H1 (cell line): ENCODE data around the gene HDAC10. TPM values are rescaled to one million over a fixed set of nuclear protein-coding genes. Genes with fewer than 3 reads are reported as not detected.

Source experiments
- BACH1 ChIP-seq: IDR thresholded peaks from 2 replicates; pipeline ENCODE4 v1.6.1; 2012; ENCODE audit warnings: low read length, improper control_type of control experiment
- CEBPB ChIP-seq: IDR thresholded peaks from 2 replicates; pipeline ENCODE4 v1.6.1; 2012; ENCODE audit warnings: low read depth, low read length
- E2F6 ChIP-seq: IDR thresholded peaks from 2 replicates; pipeline ENCODE4 v1.6.1; 2012; ENCODE audit warnings: inconsistent platforms
- GABPA ChIP-seq: IDR thresholded peaks from 2 replicates; pipeline ENCODE4 v1.6.1; 2011; ENCODE audit warnings: mild to moderate bottlenecking, low read length, moderate library complexity, borderline replicate concordance; ENCODE audit not compliant: insufficient read depth
- HDAC2 ChIP-seq, 2 experiments: fragments of 300-600 bp in 1 of 2; sonication (generic) in 1 of 2; IDR thresholded peaks; 2 replicates each; pipeline ENCODE4 v1.6.1; 2011 to 2012; ENCODE audit warnings: low read depth in 2 of 2, low read length in 2 of 2, mild to moderate bottlenecking in 2 of 2, moderate library complexity in 2 of 2, borderline replicate concordance in 1 of 2, inconsistent platforms in 1 of 2
- HDAC6 ChIP-seq: IDR thresholded peaks from one replicate; pipeline ENCODE4 v1.7.1; 2012; ENCODE audit warnings: low read depth, mild to moderate bottlenecking, inconsistent platforms, low read length, moderate library complexity
- NANOG ChIP-seq: IDR thresholded peaks from 2 replicates; pipeline ENCODE4 v1.6.1; 2011; ENCODE audit warnings: low read length, low read depth, mild to moderate bottlenecking, inconsistent platforms; ENCODE audit not compliant: insufficient read depth, poor library complexity, severe bottlenecking
- polyA plus RNA-seq, 7 experiments: library from polyadenylated mRNA; depleted of rRNA in 3 of 7; stranded (reverse) in 5 of 7; unstranded in 2 of 7; fragments of >200 nt in 5 of 7; fragments of 200-250 nt in 2 of 7; gene quantifications; 1 replicate in 5 of 7; 2 replicates in 1 of 7; 4 replicates in 1 of 7; pipeline versions ENCODE4 v1.2.1 to v1.2.3, GENCODE V29; 2011 to 2013; ENCODE audit warnings: missing spikeins in 2 of 7, mixed read lengths in 2 of 7
- total RNA-seq: library from RNA; stranded (reverse); fragmentation: NEBNext Ultra II Directional; extraction: Animal tissue kit (Norgen Biotek cat#: 25700); gene quantifications from 2 replicates; pipeline ENCODE4 v1.2.1, GENCODE V29; 2021

HDAC10 gene
- total and polyA plus RNA-seq, 2 of the 8 experiments (the other 6 are each of a cell fraction or from before 2014, with no cell fraction given): 11.2 to 26.4 TPM

GRCh38 chr22:50298937-50299784 is 48.1 kb upstream of the HDAC10 start (continued):
- TF ChIP-seq CEBPB (no peak), GABPA (no peak), HDAC6 (no peak), NANOG (no peak), E2F6 (no peak), BACH1 (no peak), HDAC2 (IDR thresholded peaks at IDR 0.05; ENCODE audit: borderline replicate concordance in 1 of 2, low read depth in 2 of 2, low read length in 2 of 2) (no peak)
- TF ChIP-seq, all 59 proteins: peak for 0
